ENCODE measurements around the gene TANGO2.

TANGO2 gene

DNA sequence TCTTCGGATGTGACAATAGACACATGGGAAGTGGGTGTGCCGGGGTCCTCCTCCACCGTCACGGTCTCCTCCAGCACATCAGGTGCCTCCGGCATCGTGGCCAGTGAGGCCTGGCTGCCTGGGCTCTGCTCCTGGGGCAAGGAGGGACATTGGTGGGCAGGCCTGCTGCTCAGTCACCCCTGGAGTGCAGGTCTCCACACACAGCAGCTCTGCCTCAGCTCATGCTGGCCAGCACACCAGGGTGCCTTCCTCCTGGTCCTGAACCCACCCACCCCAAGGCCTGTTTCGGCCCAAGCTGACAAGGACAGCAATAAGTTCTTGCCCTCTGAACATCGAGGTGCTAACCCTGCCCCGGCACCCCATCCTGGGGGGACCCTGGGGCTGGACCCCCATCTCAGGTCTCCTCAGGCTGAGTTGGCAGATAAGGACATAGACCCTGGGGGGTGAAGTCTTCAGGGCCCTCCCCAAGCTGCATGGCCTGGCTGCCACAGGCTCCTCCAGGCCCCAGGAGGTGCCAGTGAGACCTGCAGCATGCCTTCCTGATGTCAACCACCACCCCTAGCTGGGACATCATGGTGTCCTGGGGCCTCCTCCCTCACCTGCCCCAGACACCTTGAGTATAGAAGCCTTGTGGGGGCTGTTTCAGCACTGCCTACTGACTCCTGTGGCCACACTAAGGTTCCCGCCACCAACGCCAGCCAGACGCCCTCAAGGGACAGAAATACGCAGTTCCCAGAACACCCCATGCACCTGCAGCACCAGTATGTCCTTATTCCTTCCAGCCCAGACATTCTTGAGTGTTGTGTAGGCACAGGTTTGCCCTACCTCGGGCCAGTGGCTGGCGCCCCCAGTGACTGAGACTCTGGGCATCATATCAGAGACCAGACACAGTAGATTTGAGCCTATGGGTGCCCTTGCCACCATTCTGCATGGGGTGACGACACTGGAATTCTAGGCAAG is 38.7 kb upstream of the TANGO2 start:
- intact Hi-C loops (cut with DNase I) = no loop called here

GRCh38 chr22:19982991-19983578 is 37.8 kb upstream of the TANGO2 start:
- intact Hi-C loops (cut with DNase I) = no loop called here
- peak in 2 of 10 donors; percentile 68 to 72 for DNase-seq

More for the DNA sequence above, 38.7 kb upstream of the TANGO2 start:
- peak in 2 of 10 donors; percentile 72 to 77 for DNase-seq

GRCh38 chr22:19983741-19984140 is 37.2 kb upstream of the TANGO2 start:
- peak in 3 of 10 donors; percentile 40 to 87 (median 75) for DNase-seq
- intact Hi-C loops (cut with DNase I) = no loop called here

DNA sequence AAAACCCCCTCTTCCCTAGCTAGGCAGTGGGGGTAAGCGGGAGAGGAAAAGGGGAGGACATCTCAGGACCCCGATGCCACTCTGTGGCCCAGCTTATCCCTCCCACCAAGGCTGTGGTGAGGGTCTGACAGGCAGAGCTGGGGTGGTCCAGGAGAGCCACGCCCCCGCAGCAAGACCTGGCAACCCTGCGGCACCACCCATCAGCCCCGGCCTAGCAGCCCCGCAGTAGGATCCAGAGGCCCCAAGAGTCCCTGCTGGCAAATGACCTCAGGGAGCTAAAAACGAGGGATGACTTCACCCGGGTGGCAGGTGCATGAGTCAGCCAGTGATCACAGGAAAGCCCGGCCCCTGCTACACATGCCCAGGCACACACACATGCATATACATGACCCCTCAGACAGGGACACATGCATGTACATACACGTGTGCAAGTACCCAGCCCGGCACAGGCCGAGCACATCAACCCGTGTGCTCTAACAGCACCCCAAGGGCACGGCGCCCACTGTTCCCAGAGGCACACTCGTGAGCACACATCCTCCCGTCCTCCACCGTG is 36.6 kb upstream of the TANGO2 start:
- intact Hi-C loops (cut with DNase I) = no loop called here
- DNase-seq = peak in 3 of 10 donors; percentile 54 to 90 (median 88)

GRCh38 chr22:19984851-19985811 is 35.8 kb upstream of the TANGO2 start:
- intact Hi-C loops (cut with DNase I) = no loop called here
- peak in 2 of 10 donors; percentile 61 to 80 for DNase-seq

DNA sequence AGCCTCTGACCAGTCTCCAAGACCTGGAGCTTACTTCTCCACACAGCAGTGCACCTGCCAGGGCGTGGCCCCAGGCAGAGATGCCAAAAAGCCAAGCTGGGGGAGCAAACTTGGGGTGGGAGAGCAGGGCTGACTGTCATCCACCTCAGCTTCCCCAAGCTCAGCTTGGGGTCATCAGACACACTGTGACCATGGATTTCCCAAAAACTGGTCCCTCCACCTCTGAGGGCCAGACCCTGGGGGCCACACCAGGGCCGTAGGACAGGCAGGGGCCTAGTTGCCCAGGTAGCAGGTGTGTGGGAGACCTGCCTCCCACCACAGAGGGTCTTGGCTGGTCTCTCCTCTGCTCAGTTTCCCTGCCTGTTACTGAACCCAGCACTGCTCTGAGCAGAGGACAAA is 34.9 kb upstream of the TANGO2 start:
- intact Hi-C loops (cut with DNase I) = no loop called here
- peak in 2 of 10 donors; percentile 51 to 57 for DNase-seq

DNA sequence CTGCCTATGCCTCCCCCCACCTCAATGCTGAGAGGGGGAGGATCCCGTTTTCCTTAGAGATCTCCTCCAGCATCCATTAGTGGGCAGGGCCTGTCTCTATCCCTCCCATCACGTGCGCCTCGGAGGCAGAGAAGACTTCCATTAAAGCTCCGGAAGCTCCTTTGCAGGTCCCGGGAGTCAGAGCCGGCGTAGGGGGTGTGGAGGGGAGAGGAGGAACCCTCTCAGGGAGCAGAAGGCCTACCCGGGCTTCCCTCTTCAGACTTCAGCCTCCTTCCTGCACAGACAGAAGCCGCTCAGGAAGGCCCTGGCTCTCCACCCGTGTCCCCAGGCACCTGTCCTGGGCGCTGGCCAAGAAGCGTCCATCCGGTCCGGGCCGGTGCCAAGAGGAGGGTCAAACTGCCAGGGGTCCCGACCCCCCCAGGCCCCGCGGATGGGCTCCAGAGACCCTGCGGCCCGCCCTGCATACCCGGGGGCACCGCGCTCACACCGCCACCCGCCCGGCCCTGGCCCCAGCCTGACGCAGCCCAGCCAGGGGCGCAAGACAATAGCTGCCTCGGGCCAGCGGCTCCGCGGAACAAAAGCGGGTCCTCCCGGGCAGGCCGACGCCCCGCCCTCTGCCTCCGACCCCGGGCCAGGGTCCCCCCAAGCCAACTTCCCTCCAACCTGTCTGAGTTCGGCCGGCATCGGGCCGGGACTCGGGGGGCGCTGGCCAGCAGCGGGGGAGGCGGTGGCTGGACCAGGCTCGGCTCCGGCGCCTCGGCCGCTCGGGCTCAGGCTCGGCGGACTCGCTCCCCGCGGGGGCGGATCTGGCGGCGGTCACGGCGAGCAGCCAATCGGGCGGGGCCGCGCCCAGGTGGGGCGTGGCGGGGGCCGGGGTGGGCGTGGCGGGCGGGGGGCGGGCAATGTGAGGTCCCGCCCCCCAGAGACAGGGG is 34.2 kb upstream of the TANGO2 start:
- peak; percentile 43 to 95 (median 67) for DNase-seq
- intact Hi-C loops (cut with DNase I) = no loop called here

GRCh38 chr22:19987394-19988306 is 33.3 kb upstream of the TANGO2 start:
- intact Hi-C loops (cut with DNase I) = no loop called here
- DNase-seq = peak in 2 of 10 donors; percentile 73 to 80

- peak in 2 of 10 donors; percentile 69 to 75 for DNase-seq
Measured at GRCh38 chr22:19988331-19988808, 32.5 kb upstream of the TANGO2 start.

GRCh38 chr22:19988965-19989724 is 31.8 kb upstream of the TANGO2 start:
- intact Hi-C loops (cut with DNase I) = no loop called here

More at GRCh38 chr22:19988331-19988808, 32.5 kb upstream of the TANGO2 start:
- intact Hi-C loops (cut with DNase I) = no loop called here

GRCh38 chr22:19989725-19990067 is 31.2 kb upstream of the TANGO2 start:
- intact Hi-C loops (cut with DNase I) = no loop called here
- no peak for DNase-seq

More at GRCh38 chr22:19988965-19989724, 31.8 kb upstream of the TANGO2 start:
- peak in 2 of 10 donors; percentile 69 to 75 for DNase-seq

- DNase-seq = peak in 2 of 10 donors; percentile 36 to 62
Measured at GRCh38 chr22:19990188-19990587, 30.7 kb upstream of the TANGO2 start.

GRCh38 chr22:19990609-19991394 is 30.1 kb upstream of the TANGO2 start:
- peak in 2 of 10 donors; percentile 73 to 83 for DNase-seq
- intact Hi-C loops (cut with DNase I) = no loop called here

More at GRCh38 chr22:19990188-19990587, 30.7 kb upstream of the TANGO2 start:
- intact Hi-C loops (cut with DNase I) = no loop called here

DNA sequence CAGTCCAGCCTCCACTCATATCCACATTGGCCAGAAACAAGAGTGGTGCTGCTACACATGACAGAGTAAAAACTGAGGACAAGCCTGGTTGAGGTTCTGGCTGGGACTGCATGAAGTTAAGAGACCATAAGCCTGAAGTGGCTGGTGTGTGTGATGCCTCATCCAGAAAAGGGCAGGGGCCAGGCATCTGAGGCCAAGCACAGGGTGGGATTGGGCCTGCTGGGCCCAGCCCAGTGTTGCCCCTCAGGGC is 29.6 kb upstream of the TANGO2 start:
- DNase-seq = no peak
- intact Hi-C loops (cut with DNase I) = no loop called here

- peak in 2 of 10 donors; percentile 85 to 87 for DNase-seq
- intact Hi-C loops (cut with DNase I) = no loop called here
Measured at GRCh38 chr22:19991645-19992451, 29.1 kb upstream of the TANGO2 start.
